GM18870 (cell line): Measurements from ENCODE around the gene HEY2.
A peak's percentile ranks its signal among the peaks of the same experiment; 100 is the strongest.
"Not testable (repeated sequence)": the region's sequence is repeated elsewhere in the genome, so short reads cannot be mapped to it uniquely, and the experiment has no call there.

ENCODE experiments used
- ATAC-seq: cut with Tn5 transposase; IDR thresholded peaks from one replicate; pipeline ENCODE4 v1.9.1; 2021; ENCODE audit warnings: moderate library complexity; ENCODE audit not compliant: unreplicated experiment

The HEY2 gene

DNA sequence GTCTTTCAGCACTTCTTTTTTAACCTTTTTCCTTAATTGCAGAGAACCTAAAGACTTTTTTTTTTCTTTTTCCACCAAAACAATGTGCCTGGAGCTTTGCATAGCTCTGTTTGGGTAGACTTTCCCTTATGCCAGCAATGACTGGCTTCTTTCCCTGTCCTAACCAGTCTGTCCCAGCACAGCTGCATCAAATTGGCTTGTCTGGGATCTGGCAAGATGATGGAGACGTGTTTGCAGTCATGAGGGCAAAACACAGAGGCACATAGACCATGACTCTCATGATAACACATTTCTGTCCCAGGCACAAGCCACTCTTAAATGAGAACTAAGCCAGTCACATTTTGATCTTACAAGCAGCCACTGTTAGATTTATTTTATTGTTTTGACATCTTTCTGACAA lies 16.5 kb downstream of the HEY2 start:
- ATAC-seq: no peak

DNA sequence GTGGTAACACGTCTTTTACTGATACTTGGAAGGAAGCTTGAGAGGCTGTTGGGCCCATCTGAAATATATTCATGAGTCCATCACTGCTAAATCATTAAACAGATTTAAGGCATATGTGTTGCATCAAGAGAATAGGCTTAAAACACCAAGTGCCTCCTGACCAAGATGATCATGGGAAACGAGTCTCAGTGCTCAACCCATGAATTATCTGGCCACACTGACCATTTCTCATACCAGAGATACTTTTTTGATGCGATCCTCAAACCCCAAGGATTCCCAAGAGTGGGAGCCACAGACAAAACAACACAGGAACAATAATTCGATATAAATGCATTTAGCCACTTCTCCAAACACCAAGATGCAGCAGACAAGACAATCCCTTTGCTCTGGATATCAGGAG lies 17.2 kb downstream of the HEY2 start:
- ATAC-seq: no peak

DNA sequence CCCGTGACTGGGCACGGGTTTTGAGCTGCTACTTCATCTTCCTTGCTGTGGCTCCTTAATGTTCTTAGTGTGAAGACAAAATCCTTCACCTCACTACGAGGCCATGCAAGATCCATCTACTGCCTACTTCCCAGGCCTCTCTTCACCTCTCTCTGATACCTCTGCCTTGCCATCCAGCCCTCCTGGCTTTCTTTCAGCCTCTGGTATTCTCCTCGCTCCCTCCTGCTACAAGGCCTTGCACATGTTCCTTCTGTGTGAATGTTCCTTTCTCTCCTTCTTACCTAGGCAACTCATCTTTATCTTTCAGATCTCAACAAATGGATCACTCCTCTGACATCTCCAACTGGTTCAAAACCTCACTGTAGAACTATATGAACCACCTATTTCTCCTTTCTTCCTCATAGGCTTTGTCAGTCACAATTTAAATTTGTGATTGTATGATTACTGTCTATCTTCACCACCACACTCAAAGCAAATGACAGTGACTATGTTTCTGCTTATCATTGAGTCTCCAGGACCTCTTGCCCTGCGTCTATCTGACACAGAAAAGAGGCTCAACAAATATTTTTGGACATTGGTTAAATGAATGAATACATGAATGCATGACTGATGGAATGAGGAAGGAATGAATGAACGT lies 19.8 kb downstream of the HEY2 start:
- no peak for ATAC-seq

DNA sequence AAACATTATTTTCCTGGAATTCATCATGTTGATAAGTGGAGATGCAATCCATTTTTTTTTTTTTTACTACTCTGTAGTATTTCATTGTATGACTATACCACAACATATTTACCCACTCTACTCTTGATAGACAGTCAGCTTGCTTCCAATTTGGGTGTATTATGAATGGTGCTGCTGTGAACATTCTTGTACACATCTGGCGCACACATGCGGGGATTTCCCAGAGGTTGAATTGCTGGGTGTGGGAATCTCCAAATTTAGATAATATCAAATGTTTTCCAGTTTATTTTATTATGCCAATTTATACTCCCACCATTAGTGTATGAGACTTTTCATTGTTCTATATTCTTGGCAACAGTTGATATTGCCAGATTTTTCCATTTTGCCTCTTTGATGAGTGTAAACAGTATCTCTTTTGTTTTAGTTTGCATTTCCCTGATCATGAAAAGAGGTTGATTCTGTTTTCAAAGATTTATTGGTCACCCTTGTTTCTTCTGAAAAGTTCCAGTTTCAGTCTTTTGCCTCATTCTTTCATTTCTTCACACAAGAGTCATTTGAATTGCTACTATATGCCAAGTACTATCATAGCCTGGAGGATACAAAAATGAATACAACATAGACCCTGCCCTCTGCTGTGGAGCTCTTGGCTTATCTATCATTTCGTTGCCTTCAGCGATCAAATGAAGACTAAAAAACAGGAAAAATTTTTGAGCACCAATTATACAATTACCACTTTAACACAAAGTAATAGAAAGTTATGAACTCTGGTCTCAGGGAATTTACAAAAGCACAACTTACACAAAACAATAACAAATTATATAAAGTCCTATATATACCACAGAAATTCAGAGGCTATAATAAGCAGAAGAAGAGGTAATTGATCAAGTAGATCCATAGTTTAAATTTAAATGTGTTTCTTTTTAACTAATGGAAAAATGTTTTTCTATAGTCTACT lies 24.2 kb downstream of the HEY2 start:
- ATAC-seq: no peak

DNA sequence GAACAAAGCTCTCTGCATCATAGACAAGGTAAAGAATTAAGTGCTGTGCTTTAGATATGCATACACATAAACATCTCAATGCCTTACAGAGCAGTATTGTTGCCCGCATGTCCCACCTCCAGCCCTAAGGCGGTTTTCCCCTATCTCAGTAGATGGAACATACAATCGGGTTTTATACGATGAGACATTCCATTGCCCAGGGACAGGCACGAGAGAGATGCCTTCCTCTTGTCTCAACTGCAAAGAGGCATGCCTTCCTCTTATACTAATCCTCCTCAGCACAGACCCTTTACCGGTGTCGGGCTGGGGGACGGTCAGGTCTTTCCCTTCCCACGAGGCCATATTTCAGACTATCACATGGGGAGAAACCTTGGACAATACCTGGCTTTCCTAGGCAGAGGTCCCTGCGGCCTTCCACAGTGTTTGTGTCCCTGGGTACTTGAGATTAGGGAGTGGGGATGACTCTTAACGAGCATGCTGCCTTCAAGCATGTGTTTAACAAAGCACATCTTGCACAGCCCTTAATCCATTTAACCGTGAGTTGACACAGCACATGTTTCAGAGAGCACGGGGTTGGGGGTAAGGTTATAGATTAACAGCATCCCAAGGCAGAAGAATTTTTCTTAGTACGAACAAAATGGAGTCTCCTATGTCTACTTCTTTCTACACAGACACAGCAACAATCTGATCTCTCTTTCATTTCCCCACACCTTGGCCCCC lies 26.8 kb downstream of the HEY2 start:
- not testable (repeated sequence) for ATAC-seq

DNA sequence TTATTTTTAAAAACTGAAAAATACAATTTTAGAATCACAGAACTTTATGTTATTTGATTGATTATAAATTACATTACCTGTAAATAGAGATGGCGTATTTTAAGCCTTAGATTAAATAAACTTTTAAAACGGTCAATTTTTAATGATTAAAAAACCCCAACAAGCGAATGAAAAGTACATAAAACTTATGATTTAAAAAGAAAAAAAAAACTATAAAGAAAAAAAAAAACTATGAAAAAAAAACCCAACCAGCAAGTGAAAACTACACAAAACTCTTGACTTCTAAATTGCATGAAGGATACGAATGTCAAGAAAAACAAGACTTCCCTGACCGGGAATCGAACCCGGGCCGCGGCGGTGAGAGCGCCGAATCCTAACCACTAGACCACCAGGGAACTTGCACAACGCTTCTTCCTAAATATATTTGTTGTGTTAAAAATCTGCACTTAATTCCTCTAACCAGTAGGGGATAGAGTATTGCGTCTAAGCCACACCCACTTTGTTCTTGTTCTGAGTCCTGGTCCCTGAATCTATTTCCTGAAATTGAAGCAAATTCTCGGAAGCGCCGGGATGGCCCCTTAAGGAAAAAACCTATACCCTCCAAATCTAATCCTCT lies 30.6 kb downstream of the HEY2 start:
- peak; percentile 86 for ATAC-seq

DNA sequence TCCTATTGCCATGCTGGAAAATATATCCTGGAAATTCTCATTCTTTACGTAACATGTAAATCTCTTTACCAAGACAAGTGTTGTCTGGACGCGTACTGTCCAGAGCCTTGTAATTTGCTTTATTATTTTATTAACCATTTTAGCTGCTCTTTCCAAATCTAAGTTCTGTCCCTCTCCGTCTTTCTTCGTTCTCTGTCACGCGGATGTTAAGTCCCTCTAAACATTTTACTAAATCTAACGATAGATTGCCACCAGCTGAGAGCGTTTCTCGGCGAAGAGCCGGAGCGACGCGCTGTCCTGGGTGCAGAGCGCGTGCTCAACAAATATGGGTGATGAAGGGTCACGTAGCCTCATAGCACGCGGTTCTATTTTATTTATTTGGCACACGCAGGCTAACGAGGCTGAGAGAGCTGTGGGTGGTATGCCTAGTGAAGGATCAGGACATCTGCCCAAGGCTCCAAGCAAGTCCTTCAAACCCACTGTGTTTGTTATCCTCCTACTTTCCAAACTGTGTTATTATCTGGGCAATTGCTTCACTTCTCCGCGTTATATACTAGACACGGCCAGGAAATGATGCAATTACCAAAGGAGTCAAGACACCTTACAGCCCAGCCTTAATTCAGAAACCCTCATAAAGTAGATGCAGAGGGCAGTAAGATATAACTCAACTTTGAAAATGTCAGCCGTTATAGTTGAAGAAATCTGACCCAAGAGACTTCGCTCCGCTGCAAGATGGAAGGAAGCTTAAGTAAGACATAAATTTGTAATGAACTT lies 31.3 kb downstream of the HEY2 start:
- ATAC-seq: peak; percentile 59

DNA sequence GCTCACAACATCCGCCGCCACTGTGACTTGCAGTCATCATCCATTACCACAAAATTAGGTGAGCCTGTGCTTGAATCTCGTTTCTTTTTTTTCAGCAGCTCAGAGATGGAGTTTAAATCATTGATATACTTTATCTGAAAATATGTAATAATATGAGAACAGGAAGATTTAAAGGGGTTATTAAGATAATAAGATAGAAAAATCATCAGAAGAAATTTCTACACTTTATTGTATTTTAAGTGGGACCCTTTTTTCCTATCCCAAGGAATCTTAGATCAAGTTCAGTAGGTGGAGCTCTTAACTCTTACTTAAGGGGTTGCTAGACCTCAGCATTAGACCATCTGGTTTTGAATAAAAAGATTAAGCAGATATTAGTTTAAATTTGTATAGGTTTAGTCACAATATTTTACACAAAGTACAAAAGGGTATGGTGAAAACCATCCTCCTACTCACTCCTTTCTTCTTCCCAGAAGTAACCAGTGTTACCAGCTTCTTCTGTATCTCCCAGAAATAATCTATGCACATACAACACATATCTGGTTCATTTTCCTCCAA lies 32.0 kb downstream of the HEY2 start:
- ATAC-seq: peak; percentile 31

DNA sequence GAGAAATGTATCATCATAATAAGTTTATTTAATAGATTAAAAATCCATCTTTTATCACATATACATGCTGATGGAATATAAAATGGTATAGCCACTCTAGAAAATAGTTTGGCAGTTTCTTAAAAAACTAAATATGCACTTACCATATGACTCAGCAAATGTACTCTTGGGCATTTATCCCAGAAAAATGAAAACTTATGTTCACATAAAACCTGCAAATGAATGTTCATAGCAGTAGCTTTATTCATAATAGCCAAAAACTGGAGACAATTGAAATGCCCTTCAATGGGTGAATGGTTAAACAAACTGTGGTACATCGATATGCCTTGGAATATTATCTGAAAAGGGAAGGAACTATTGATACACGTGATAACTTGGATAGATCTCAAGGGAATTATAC lies 34.9 kb downstream of the HEY2 start:
- ATAC-seq: no peak

DNA sequence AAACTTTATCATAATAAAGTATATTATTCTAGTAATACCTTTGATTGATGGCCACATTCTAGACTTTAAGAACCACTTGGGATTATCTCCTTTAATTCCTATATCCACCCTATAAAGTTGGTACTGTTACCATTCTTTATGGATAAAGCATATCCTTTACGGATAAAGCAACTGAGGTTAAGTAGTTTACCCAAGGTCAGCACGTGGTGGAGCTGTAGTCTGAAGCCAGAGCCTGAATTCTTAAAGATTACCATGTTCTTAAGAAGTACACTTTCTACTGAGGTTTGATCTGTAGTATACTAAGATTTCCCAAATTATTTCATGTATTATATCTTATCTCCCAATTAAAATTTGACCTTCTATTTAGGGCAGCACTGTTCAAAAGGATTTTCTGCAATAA lies 38.4 kb downstream of the HEY2 start:
- no peak for ATAC-seq

DNA sequence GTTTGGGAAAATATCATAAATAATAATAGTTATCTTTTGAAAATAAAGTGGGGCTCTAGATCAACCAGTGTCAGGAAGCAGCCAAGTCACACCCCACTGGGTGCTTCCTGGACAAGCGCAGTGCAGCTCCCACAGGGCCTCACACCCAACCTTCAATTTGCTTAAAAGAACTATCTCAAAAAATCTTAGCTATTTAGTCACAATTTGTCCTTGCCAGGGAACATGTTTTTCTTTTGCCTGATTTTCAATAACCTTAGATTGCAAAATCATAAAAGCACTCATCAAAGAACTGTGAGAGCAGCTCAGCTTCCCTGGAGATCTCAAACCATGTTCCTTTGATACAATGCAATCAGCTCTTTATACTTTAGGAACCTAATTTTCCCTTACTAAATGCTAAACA lies 39.7 kb downstream of the HEY2 start:
- ATAC-seq: no peak

DNA sequence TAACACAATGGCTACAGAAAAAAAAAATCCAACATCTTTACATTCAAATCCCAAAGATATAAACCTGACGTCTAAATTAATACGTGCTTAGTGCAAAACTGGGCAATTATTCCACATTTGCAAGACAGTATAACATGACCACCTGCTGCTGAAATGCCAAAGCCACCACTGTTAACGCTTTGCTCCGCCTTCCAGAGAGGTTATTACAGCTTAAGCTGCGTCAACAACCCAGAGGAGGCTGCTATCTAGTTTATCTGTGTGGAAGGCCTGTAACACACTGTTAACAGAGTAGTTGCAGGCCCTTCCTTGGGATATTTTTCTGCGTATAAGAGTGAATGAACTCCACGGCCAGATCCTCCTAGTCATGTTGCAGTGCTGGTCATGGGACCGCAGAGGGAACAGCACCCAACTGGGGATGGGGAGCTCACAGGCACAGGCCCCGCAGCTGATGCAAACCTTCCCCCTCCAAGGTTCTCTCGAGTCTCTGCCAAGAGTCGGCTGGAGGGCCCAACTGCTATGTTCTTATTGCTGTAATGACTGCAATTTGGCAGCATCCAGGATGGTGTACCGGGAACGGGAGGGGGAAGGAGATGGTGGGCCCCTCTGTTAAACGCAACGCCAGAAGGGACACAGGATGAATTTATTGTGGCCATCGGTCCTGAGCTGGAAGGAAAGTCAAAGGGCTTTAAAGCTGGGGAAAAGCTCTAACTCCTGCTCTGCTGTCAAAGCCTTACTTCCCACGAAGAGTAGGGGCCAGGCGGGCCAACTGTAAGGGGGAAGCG lies 40.3 kb downstream of the HEY2 start:
- ATAC-seq: peak; percentile 27

DNA sequence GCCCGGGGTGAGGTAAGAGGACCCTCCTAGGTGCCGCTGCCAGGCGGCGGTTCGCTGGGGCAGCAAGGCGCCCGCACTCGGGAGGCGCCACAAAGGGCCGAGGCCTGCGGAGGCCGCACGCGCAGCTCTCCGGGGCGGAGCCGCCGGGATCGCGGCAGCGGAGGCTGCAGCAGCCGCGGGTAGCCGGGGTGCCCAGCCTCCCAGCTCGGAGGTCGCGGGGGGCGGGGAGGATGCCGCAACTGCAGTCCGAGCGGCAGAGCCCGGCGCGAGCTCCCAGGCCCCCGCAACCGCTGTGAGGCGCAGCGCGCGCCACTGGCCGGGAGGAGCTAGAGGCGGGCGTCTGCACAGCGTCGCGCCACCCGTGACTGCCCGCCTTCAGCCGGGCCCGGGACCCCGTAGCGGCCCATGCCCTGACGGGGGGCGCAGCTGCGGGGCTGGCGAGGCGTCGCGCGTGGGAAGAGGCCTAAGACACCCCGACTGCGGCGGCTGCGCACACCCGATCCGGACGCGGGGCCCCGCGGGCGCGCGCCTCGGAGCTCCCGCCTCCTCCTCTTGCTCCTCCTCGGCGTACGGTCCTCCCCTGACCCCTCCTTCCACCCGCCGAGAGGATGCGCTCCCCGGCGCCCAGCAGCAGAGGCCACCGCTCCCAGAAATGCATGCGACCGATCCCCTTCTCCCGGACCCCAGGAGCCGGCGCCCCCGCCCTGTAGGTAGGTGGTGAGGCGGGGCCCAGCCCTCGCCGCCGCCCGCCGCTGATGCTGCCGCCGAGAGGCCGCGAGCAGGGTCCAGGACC lies 41.1 kb downstream of the HEY2 start, which contains the start of gene NCOA7:
Gene NCOA7 (plus strand): TSS at position 603 of the 793 bp plus-strand sequence. CDS start 24,395 bp downstream, outside the sequence.
- peak; percentile 39 for ATAC-seq

DNA sequence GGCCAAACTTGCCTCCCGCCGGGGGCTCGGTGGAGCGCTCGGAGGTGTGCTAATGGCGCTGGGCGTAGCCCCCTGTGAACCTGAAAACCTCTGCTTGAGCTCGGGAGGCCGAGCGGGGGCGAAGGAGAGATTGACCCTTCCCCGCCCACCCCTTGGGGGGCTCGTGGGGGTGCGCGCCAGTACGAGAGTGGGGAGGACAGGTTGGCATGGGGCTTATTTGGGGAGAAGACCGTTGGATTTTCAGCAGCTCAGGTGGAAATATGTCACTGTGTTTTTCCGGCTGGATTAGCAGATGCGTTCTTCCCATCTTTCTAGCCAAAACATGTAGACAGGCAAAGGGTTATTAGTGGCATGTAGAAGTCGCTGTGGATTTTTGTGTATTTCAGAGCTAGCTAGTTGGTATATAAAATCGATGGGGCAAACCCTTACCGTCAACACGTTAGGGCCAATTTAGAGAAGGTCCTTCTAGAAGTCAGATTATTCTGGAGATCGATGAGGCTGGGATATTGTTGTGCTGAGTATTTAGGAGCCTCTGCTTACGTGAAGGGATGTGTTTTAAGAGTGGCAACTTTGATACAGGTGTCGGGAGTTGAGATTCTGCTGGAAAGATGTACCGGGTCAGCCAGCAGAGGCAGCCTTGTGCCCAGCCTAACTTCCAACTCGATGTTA lies 41.9 kb downstream of the HEY2 start:
- peak; percentile 40 for ATAC-seq

DNA sequence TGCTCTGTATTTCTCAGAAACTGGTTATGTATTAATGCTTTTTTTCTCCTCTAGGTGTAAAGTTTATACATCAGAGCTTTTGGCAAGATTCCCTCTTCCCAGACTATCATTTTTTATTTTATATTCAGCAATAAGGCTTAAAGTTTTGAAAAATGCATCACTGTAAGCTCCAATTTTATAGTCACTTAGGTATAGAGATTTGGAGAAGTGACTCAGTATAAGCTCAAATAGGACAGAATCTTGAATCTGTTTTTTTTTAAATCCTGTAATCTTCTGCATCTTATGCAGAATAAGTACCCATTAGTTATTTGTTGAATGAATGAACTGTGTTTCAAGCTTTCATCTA lies 42.4 kb downstream of the HEY2 start:
- no peak for ATAC-seq

DNA sequence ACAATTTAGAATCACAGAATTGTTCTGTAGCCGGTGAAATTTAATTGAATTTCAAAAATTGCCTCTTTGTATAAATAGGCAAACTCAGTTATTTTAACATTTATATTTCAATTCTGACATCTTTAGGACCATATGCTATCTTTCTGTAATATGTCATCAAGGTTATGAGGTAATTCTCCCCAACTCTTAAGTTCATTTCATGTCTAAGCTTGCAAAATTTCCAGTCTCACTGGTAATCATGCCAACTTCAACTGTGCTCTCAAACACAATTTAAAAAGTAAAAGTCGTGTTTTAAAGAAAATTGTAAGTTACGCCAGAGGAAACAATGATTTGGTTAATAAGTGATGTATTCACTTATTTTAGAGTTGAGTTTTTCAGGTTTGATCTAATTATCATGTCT lies 42.7 kb downstream of the HEY2 start:
- ATAC-seq: no peak

DNA sequence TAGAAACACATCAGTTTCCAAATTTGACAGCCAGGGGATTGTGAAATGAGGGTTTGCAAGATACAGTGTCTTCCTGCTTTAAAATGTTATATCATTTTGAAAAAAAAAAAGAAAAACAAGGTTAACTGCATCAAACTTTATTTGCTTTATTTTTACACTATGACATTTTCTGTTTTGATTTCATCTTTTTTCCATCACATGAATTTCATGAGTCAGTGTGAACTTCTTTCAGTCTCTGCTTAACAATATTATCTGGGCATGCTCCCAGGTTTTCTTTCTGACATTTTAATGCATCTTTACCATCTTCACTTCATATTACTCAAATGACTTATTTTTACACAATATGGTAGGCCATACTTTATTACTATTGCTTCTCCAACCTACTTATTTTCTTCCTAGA lies 43.2 kb downstream of the HEY2 start:
- no peak for ATAC-seq

DNA sequence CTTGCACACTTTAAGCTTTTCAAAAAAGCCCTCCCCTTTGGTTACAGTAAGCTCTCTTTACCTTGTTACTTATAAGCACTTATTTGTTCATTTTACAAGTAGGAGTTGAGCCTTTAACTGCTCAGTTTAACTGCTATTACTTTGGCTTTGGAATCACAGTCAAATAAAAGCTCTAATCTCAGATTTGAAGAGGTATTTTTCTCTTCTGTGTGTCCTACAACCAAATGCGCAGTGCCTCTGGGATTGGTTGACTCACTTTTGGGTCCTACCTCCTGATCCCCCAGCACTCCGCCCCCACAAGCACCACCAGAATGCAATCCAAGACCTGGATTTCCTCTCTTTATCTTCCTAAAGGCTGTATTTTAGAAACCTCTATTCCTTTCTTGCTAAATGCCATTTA lies 43.8 kb downstream of the HEY2 start:
- no peak for ATAC-seq
